Astrocyte of the spinal cord (primary cell): ENCODE data around the gene TNFRSF8.

ENCODE experiments used
- DNase-seq: peaks from one replicate; pipeline ENCODE4 v3.0.0; 2011; ENCODE audit warnings: low read depth, low spot score
- H3K4me3 ChIP-seq: 2 replicates; pipeline ENCODE4 v1.5.1; 2011; ENCODE audit warnings: low read depth, mild to moderate bottlenecking, low read length, moderate library complexity
- in situ Hi-C: cut with HindIII; loops from 2 replicates; pipeline ENCODE4 v1.10.0; 2017; ENCODE audit warnings: low sequenced_read_pairs
- TF ChIP-seq, protein P1 (sequence below): IDR thresholded peaks from 2 replicates; pipeline ENCODE4 v1.5.1; 2012; ENCODE audit warnings: low read depth, mild to moderate bottlenecking, low read length, inconsistent platforms

TNFRSF8 gene

DNA sequence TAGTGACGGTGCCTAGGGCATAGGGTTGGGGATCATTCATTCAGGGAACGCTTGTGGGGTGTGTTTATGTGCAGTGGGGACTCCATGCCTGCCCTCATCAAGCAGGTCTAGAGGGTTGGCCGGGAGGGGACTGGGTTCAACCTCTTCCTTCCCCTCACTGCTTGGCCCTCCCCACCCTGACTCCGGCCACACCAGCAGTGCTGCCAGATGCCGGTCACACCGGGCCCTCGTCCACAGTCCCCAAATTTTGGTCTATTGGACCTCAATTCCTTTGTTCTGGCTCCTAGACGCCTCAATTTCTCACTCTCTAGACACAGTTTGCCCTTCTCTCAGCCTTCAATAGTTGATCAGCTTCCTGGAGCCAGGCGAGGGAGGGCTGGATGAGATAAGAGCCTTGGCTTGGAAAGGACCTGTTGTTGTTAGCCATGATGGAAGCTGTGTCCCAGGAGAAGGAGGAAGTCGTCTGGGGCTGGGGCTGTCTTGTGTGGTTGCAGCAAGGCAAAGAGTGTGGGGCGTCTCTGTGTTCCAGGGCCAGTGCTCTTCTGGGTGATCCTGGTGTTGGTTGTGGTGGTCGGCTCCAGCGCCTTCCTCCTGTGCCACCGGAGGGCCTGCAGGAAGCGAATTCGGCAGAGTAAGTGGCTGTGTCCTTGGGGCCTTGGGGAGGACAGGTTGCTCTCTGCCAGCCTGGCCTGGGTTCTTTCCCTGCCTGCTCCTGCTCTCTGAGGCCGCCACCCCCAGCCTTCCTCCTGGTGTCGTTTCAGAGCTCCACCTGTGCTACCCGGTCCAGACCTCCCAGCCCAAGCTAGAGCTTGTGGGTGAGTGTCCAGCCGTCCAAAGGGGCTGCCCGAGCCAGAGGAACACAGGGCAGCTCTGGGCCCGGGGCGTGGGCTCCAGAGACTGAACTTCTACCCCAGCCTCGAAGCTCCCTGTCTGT lies 62.6 kb downstream of the TNFRSF8 start:
- no peak for DNase-seq
- no peak overlapping the region for H3K4me3 ChIP-seq
- TF ChIP-seq, protein P1, sequence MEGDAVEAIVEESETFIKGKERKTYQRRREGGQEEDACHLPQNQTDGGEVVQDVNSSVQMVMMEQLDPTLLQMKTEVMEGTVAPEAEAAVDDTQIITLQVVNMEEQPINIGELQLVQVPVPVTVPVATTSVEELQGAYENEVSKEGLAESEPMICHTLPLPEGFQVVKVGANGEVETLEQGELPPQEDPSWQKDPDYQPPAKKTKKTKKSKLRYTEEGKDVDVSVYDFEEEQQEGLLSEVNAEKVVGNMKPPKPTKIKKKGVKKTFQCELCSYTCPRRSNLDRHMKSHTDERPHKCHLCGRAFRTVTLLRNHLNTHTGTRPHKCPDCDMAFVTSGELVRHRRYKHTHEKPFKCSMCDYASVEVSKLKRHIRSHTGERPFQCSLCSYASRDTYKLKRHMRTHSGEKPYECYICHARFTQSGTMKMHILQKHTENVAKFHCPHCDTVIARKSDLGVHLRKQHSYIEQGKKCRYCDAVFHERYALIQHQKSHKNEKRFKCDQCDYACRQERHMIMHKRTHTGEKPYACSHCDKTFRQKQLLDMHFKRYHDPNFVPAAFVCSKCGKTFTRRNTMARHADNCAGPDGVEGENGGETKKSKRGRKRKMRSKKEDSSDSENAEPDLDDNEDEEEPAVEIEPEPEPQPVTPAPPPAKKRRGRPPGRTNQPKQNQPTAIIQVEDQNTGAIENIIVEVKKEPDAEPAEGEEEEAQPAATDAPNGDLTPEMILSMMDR, result no peak
- in situ Hi-C loops, result no loop called here

DNA sequence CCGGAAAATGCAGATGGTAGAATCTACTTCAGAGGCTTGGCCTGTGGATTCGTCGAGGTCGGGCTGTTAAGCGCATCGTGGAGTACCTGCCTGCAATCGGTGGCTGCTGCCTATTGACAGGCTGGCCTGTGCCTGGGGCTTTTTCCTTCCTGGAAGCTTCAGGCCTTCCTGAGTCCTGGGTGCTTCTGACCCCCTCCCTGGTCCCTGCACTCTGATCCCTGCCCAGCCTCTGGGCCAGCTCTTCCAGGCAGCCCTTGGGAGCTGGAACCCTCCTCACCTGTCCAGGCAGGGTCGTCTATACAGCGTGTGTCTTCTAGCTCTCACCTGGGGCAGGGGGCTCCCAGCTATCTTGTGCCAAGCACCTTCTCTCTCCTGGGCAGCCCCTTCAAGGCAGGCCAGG lies 63.7 kb downstream of the TNFRSF8 start:
- no peak overlapping the region for H3K4me3 ChIP-seq
- DNase-seq, result no peak
- TF ChIP-seq, protein P1, result no peak
- in situ Hi-C loops, result no loop called here

DNA sequence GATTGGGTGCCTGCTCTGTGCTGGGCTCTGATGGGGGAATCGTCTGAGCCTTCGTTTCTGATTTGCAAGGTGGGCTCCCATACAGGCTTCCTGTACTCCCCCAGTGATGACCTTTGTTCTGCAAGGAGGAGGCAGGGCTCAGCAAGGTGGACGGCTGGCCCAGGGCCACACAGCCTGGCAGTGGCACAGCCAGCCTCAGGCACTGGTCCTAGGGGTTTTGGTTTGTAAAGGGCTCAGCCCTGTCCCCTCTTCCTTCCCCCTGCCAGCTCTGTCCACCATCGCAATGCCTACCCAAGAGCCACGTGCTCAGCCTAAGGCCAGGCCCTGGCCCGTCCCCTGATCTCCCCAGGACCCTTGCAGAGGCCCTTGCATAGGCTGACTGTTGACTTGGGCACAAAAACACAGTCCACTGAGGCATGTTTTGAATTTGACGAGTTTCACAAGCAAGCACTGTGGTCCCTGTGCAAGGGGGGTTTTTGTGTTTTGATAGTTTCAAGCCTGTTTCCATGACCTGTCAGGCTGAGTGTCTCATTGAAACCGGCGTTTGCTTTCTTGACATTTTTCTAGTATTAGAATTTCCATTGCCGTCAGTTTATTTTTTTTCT lies 64.2 kb downstream of the TNFRSF8 start:
- in situ Hi-C loops, result no loop called here
- no peak for DNase-seq
- no peak overlapping the region for H3K4me3 ChIP-seq
- TF ChIP-seq, protein P1, result no peak

DNA sequence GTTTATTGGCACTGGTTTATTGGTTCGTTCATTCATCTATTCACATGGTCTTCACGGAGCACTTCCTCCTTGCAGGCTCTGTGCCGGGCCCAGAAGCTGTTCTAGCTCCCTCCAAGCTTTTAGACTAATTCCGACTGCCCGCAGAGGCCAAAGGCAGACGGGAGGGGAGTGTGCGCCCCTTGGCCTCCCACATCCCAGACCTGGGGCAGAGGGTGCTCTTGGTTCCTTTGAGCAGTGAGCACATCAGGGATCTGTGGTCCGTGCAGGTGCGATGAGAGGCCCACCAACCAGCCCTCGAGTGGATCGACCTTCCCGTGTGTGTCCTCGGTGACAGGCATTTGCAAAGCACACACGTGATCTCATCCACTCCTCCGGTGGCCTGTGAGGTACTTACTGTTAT lies 65.0 kb downstream of the TNFRSF8 start:
- DNase-seq, result no peak
- H3K4me3 ChIP-seq, result no peak overlapping the region
- in situ Hi-C loops, result no loop called here
- TF ChIP-seq, protein P1, result no peak

DNA sequence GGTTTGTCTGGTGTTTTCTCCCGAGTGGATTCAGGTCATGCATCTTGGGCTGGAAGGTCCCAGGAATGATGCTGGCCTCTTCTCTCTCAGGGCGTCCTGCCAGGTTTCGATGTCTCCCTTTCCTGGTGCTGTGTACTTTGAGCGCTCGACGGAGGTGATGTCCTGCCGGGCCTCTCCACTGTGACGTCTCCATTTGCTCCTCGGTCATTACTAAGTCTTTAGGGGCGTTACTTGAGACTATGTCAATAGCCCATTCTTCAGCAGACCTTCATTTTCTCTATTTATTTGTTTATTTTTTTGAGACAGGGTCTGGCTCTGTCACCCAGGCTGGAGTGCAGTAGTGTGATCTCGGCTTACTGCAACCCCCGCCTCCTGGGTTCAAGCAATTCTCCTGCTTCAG lies 66.5 kb downstream of the TNFRSF8 start:
- in situ Hi-C loops, result no loop called here
- H3K4me3 ChIP-seq, result no peak overlapping the region
- TF ChIP-seq, protein P1, result no peak
- DNase-seq, result peak; percentile 16

DNA sequence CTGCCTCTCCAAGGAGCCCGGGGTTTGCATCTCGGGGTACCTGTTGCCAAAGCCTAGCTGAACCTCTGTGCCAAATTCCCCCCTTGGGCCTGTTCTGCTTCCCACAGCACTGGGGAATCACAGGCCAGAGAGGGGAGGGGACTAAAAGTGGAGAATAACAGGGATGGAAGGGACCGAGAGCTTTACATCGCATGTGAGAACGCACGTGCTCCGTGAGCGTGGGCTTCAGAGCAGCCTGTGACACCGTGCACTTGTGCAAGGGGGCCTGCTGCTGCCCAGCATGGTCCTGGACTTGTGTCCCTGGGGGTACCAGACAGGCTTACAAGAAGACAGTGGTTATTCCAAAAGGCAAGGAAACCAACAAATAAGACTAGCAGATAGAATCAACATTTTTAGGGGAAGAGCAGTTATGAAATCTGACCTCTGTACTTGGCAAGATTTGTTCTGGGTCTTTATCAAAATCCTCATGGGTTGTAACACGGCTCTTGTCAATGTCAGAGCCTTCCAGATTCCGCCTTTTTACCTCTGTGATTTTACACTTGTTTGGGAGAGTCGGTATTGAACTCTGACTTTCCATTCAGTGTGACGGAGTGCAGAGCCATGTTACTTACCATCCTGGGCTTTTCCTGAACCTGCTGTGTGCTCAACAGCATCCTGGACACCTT lies 67.5 kb downstream of the TNFRSF8 start:
- no peak overlapping the region for H3K4me3 ChIP-seq
- TF ChIP-seq, protein P1, result no peak
- in situ Hi-C loops, result no loop called here
- no peak for DNase-seq
